ENCODE data around the gene KCNN3.

KCNN3 gene

GRCh38 chr1:154857441-154858215 is 12.5 kb downstream of the KCNN3 start:
- H3K27ac ChIP-seq, result no peak overlapping the region
- no peak for TF ChIP-seq CTCF (conservative IDR thresholded peaks at IDR 0.05)

- no peak overlapping the region for H3K27ac ChIP-seq
These were observed 13.1 kb downstream of the KCNN3 start for GRCh38 chr1:154857022-154857421.

DNA sequence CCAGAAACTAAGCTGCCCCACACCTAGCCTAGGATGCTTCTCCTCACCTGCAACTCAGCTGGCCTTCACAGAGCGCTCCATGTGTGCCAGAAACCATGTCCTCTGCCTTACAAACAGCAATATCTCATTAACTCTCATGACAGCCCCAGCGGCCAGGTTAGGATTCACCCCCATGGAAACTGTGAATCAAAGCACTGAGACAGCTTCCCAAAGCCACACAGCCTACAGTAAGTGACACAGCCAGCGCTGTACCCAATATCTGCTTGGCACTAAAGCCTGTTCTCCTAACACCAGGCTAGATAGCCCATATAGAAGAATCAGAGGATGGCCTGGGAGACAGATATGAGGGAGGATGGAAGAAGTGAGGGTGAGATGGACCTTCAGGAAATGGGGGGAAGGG is 13.5 kb downstream of the KCNN3 start:
- no peak for TF ChIP-seq CTCF (conservative IDR thresholded peaks at IDR 0.05)
- no peak overlapping the region for H3K27ac ChIP-seq

More at GRCh38 chr1:154857022-154857421, 13.1 kb downstream of the KCNN3 start:
- no peak for TF ChIP-seq CTCF (conservative IDR thresholded peaks at IDR 0.05)

DNA sequence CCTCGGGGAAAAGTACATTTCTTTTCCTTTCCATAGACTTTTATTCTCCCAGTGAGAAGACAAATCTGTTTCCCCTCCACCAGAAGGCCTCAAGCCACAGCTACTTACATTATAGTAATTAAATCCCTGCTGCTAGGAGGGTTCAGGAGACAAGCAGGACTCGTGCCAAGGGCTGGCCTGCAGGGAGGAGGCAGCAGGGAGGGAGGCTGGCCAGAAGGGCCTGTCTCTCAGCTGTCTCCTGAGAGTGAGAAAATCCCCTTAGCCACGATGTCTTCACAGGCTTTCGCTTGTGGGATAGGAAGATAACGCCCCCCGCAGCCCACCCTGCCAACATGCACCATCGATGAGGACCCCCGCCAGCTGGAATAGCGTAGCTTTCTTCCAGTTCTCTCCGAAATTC is 14.0 kb downstream of the KCNN3 start:
- no peak overlapping the region for H3K27ac ChIP-seq

DNA sequence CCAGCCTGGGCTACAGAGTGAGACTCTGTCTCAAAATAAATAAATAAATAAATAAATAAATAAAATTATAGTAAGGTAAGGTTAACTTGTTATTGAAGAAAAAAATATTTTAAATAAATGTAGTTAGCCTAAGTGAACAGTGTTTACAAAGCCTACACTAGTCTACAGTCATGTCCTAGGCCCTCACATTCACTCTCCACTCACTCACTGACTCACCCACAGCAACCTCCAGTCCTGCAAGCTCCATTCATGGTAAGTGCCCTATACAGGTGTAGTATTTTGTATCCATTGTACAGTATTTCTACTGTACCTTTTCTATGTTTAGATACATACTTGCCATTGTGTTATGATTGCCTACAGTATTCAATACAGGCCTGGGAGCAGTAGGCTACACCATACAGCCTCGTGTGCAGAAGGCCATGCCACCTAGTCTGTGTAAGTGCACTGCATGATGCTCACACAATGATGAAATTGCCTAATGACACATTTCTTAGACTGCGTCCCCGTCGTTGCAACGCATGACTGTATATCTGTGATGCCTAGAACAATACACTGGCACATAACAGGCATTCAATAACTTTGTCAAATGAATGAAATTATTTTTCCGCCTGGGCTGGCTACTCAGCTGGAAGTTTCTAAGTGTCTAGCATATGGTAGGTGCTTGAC is 14.8 kb downstream of the KCNN3 start:
- TF ChIP-seq CTCF (conservative IDR thresholded peaks at IDR 0.05), result no peak

More for the DNA sequence above, 14.0 kb downstream of the KCNN3 start:
- no peak for TF ChIP-seq CTCF (conservative IDR thresholded peaks at IDR 0.05)

DNA sequence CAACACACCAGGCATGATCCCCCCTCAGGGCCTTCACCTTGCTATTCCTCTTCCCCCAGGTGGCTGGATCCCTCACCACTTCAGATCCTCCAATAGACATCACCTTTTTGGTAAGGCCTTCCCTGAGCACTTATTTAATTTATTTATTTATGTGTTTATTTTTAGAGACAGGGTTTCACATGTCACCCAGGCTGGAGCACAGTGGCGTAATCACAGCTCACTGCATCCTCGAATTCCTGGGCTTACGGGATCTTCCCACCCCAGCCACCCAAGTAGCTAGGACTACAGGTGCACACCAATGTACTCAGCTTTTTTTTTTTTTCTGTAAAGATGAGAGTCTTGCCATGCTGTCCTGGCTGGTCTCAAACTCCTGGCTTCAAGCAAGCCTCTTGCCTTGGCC is 17.2 kb downstream of the KCNN3 start:
- no peak overlapping the region for H3K27ac ChIP-seq
- no peak for TF ChIP-seq CTCF (conservative IDR thresholded peaks at IDR 0.05)

More for the DNA sequence above, 14.8 kb downstream of the KCNN3 start:
- no peak overlapping the region for H3K27ac ChIP-seq

DNA sequence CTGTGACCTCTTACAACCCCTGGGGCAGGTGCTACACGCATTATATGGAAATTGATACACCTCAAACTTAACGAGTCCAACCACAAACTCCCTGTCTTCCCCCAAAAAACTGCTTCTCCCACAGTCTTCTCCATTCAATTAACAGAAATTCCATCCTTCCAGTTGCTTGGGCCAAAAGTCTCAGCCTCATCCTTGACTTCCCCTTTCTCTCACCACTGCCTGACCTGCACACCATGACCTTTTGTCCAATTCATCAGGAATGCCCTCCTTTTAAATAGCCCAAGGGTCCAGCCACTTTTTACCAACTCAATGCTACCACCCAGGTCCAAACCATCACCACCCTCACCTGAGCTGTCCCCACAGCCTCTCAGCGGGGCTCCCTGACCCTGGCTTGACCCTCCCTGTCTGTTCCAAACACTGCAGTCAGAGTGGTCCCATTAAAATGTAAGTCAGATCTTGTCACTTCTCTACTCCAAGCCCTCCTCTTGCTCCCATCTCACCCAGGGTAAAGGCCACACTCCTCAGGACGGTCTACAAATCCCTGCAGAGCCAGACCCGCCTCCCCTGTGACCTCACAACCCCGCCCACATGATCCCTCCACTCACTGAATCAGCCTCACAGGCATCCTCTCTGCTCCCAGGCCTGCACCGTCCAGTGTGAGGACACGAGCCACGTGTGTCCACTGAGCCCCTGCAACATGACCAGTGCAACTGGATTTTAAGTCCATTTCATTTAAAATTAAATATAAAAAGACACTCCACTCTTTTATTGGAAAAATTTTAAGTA is 18.5 kb downstream of the KCNN3 start:
- no peak overlapping the region for H3K27ac ChIP-seq
- no peak for TF ChIP-seq CTCF (conservative IDR thresholded peaks at IDR 0.05)

Data from VCaP (cell line).